Astrocyte (in vitro differentiated cells and primary cell): Measurements from ENCODE around the gene ITSN1.

ENCODE experiments used
- EZH2 ChIP-seq: IDR thresholded peaks from 2 replicates; pipeline ENCODE4 v1.6.1; 2012; ENCODE audit warnings: mild to moderate bottlenecking, low read length, inconsistent platforms; ENCODE audit not compliant: insufficient read depth
- TF ChIP-seq, protein P1 (sequence below): IDR thresholded peaks from 2 replicates; pipeline ENCODE4 v1.5.1; 2011; ENCODE audit warnings: low read depth, mild to moderate bottlenecking, inconsistent platforms, low read length, moderate library complexity; ENCODE audit not compliant: insufficient read depth

DNA sequence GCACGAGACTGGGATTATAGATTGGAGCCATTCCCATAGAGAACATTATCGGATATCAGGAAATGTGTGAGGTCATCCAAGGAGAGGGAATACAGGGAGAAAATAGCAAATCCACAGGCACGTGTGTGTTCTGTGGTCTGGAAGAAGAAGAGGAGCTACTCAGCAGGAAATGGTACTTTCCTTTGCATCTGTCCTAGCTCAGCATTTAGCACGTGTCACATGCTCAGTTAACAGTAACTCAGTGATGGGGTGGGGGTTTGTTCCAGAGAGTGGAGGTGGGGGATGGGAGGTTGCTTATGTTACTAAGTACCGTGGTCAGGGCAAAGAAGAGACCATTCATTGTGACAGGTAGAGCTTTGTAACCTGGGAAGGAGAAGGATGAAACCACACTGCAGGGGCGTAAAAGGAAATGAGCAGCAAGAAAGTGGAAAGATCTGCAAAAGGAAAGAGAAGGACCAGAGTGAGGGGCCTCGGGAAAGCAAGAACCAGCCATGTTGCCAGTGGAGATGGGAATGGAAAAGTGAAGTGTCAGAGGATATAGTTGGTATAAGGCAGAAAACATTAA lies 172.9 kb downstream of the ITSN1 start:
- TF ChIP-seq, protein P1, sequence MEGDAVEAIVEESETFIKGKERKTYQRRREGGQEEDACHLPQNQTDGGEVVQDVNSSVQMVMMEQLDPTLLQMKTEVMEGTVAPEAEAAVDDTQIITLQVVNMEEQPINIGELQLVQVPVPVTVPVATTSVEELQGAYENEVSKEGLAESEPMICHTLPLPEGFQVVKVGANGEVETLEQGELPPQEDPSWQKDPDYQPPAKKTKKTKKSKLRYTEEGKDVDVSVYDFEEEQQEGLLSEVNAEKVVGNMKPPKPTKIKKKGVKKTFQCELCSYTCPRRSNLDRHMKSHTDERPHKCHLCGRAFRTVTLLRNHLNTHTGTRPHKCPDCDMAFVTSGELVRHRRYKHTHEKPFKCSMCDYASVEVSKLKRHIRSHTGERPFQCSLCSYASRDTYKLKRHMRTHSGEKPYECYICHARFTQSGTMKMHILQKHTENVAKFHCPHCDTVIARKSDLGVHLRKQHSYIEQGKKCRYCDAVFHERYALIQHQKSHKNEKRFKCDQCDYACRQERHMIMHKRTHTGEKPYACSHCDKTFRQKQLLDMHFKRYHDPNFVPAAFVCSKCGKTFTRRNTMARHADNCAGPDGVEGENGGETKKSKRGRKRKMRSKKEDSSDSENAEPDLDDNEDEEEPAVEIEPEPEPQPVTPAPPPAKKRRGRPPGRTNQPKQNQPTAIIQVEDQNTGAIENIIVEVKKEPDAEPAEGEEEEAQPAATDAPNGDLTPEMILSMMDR = no peak
- no peak for TF ChIP-seq EZH2
